OCI-LY3 (cell line): ENCODE measurements around the gene THAP10.

Experiments used
- CTCF ChIP-seq: fragments of 200-600, 300-600 bp; sonication (generic); IDR thresholded peaks from 2 replicates; pipeline ENCODE4 v1.5.1; 2014; ENCODE audit warnings: antibody characterized with exemption, low read length, low read depth
- EZH2phosphoT487 ChIP-seq: fragments of 200-600 bp; shearing (Covaris generic); IDR thresholded peaks from 2 replicates; pipeline ENCODE4 v1.6.1; 2018; ENCODE audit warnings: antibody characterized with exemption, mixed run types, low read depth

GRCh38 chr15:70845602-70846360 is 46.5 kb downstream of the THAP10 start:
- TF ChIP-seq CTCF, result no peak
- no peak for TF ChIP-seq EZH2phosphoT487
